ENCODE results near the gene BICD2.

GRCh38 chr9:92711146-92711545 lies 53.5 kb downstream of the BICD2 start:
- TF ChIP-seq, protein P1, sequence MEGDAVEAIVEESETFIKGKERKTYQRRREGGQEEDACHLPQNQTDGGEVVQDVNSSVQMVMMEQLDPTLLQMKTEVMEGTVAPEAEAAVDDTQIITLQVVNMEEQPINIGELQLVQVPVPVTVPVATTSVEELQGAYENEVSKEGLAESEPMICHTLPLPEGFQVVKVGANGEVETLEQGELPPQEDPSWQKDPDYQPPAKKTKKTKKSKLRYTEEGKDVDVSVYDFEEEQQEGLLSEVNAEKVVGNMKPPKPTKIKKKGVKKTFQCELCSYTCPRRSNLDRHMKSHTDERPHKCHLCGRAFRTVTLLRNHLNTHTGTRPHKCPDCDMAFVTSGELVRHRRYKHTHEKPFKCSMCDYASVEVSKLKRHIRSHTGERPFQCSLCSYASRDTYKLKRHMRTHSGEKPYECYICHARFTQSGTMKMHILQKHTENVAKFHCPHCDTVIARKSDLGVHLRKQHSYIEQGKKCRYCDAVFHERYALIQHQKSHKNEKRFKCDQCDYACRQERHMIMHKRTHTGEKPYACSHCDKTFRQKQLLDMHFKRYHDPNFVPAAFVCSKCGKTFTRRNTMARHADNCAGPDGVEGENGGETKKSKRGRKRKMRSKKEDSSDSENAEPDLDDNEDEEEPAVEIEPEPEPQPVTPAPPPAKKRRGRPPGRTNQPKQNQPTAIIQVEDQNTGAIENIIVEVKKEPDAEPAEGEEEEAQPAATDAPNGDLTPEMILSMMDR (IDR thresholded peaks at IDR 0.05): no peak
- TF ChIP-seq POLR2A (IDR thresholded peaks at IDR 0.05) (no peak), EP300 (IDR thresholded peaks at IDR 0.05) (no peak)
